ENCODE data around the gene SCGB1D2. TPM values are rescaled to one million over a fixed set of nuclear protein-coding genes. Genes with fewer than 3 reads are reported as not detected.
"Not testable (repeated sequence)": the region's sequence is repeated elsewhere in the genome, so short reads cannot be mapped to it uniquely, and the experiment has no call there.

Gene SCGB1D2
- total RNA-seq (2022), result not detected in 2 replicates
- Bru-seq, nascent RNA, result not detected
- not detected for BruChase-seq, experiment 1, labeled RNA remaining after a 2-hour chase
- BruChase-seq, experiment 2, labeled RNA remaining after a 6-hour chase, result not detected
- long read RNA-seq, result 0 reads

DNA sequence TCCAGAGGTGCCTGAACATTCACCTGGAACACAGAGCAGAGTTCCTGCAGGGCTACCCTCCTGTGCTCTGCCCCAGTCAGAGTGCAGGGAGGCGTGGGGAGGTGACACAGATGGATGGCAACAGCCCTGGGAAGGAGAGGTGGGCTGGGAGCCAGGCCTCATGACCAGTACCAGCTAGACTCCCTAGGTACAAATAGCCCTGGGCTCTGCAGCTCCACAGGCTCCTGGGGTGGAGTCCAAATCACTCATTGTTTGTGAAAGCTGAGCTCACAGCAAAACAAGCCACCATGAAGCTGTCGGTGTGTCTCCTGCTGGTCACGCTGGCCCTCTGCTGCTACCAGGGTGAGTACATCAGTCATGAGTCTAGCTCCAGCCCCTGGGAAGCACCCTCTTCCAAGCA is at the start of gene SCGB1D2:
SCGB1D2 (plus strand) TSS at position 219 of the 400 bp plus-strand sequence; CDS start at position 288, 69 bp downstream.
- TF ChIP-seq, protein P1, sequence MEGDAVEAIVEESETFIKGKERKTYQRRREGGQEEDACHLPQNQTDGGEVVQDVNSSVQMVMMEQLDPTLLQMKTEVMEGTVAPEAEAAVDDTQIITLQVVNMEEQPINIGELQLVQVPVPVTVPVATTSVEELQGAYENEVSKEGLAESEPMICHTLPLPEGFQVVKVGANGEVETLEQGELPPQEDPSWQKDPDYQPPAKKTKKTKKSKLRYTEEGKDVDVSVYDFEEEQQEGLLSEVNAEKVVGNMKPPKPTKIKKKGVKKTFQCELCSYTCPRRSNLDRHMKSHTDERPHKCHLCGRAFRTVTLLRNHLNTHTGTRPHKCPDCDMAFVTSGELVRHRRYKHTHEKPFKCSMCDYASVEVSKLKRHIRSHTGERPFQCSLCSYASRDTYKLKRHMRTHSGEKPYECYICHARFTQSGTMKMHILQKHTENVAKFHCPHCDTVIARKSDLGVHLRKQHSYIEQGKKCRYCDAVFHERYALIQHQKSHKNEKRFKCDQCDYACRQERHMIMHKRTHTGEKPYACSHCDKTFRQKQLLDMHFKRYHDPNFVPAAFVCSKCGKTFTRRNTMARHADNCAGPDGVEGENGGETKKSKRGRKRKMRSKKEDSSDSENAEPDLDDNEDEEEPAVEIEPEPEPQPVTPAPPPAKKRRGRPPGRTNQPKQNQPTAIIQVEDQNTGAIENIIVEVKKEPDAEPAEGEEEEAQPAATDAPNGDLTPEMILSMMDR (IDR thresholded peaks at IDR 0.05; ENCODE audit: insufficient read depth in 1 of 2, low read depth in 1 of 2, low read length in 1 of 2, severe bottlenecking in 1 of 2, unreplicated experiment in 1 of 2), result no peak
- intact Hi-C loops (cut with micrococcal nuclease; ENCODE audit: unreplicated experiment), result no loop called here
- CTCF ChIA-PET, result interaction anchor here (1.2 kb wide), 1 partner anchor 68 kb away, joined by 3 read pairs; no protein-coding TSS in a partner anchor
- no peak for DNase-seq
- POLR2A ChIA-PET, result no interaction called here
- peaks cover 14% of the 10 kb centered on the region for H3K27me3 Mint-ChIP-seq (ENCODE audit: insufficient read depth, unreplicated experiment)
- no peaks in the 10 kb centered on the region for H3K36me3 Mint-ChIP-seq (ENCODE audit: insufficient read depth, unreplicated experiment)
- Histone ChIP-seq H3K4me1 (no peaks in the 10 kb centered on the region), H3K36me3 (ENCODE audit: control insufficient read depth, insufficient read depth, low read length) (no peaks in the 10 kb centered on the region), H3K9me3 (no peaks in the 10 kb centered on the region), H3K27me3 (replicated peaks; ENCODE audit: control insufficient read depth, insufficient read depth, low read length) (no peaks in the 10 kb centered on the region), H3K4me3 (ENCODE audit: low read depth, low read length) (no peak within 1 kb of the TSS)
- H3K4me3 Mint-ChIP-seq (ENCODE audit: unreplicated experiment), result no peak within 1 kb of the TSS
- H3K9me3 Mint-ChIP-seq (ENCODE audit: unreplicated experiment), result peaks cover 9% of the 10 kb centered on the region
- H3K27ac Mint-ChIP-seq (ENCODE audit: unreplicated experiment), result no peak within 1 kb of the TSS
- no peaks in the 10 kb centered on the region for H3K4me1 Mint-ChIP-seq (ENCODE audit: low read depth, unreplicated experiment)
- no TSS peak for BruUV-seq (replicated peaks)

DNA sequence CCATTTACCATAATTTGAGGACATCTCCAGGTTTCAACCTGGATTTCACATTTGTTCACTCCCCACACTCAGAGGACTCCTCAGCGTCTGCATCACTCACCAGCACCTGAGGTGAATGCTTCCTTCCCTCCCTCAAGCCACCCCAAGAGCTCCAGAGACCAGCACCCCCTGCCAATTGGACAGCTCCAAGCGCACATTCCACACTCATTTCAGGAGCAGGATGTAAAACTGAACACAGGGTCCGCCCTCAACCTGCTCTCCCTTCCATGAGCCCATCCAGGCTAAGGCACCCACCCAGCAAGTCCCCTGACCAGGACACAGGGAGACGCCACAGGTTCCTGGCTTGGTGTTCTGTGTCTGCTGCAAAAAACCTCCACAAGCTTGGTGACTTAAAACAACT is 48.1 kb upstream of the SCGB1D2 start:
- Histone ChIP-seq H3K4me1 (0 out of 2 replicates have a peak, but pooled peaks cover 3% of the 10 kb centered on the region), H3K9me3 (no peaks in the 10 kb centered on the region), H3K36me3 (ENCODE audit: control insufficient read depth, insufficient read depth, low read length) (no peaks in the 10 kb centered on the region), H3K4me3 (ENCODE audit: low read depth, low read length) (no peak overlapping the region), H3K27me3 (replicated peaks; ENCODE audit: control insufficient read depth, insufficient read depth, low read length) (peaks cover 5% of the 10 kb centered on the region)
- POLR2A ChIA-PET, result no interaction called here
- no peaks in the 10 kb centered on the region for H3K9me3 Mint-ChIP-seq (ENCODE audit: unreplicated experiment)
- H3K4me1 Mint-ChIP-seq (ENCODE audit: low read depth, unreplicated experiment), result peaks cover 7% of the 10 kb centered on the region
- CTCF ChIA-PET, result no interaction called here
- DNase-seq, result peak in 1 of 2 experiments; percentile 52
- intact Hi-C loops (cut with micrococcal nuclease; ENCODE audit: unreplicated experiment), result no loop called here
- no peaks in the 10 kb centered on the region for H3K36me3 Mint-ChIP-seq (ENCODE audit: insufficient read depth, unreplicated experiment)
- no TSS peak for BruUV-seq (replicated peaks)
- H3K27me3 Mint-ChIP-seq (ENCODE audit: insufficient read depth, unreplicated experiment), result peaks cover 29% of the 10 kb centered on the region
- TF ChIP-seq, protein P1 (IDR thresholded peaks at IDR 0.05; ENCODE audit: insufficient read depth in 1 of 2, low read depth in 1 of 2, low read length in 1 of 2, severe bottlenecking in 1 of 2, unreplicated experiment in 1 of 2), result no peak
- H3K27ac Mint-ChIP-seq (ENCODE audit: unreplicated experiment), result no peak overlapping the region
- no peak overlapping the region for H3K4me3 Mint-ChIP-seq (ENCODE audit: unreplicated experiment)

- BruUV-seq (replicated peaks); intact Hi-C loops (cut with micrococcal nuclease; ENCODE audit: unreplicated experiment); H3K4me1 ChIP-seq; H3K4me3 ChIP-seq (ENCODE audit: low read depth, low read length); CTCF ChIA-PET; H3K36me3 ChIP-seq (ENCODE audit: control insufficient read depth, insufficient read depth, low read length); H3K4me3 Mint-ChIP-seq (ENCODE audit: unreplicated experiment); H3K9me3 Mint-ChIP-seq (ENCODE audit: unreplicated experiment); DNase-seq; H3K9me3 ChIP-seq; H3K4me1 Mint-ChIP-seq (ENCODE audit: low read depth, unreplicated experiment); POLR2A ChIA-PET; H3K27ac Mint-ChIP-seq (ENCODE audit: unreplicated experiment); H3K27me3 ChIP-seq (replicated peaks; ENCODE audit: control insufficient read depth, insufficient read depth, low read length); H3K36me3 Mint-ChIP-seq (ENCODE audit: insufficient read depth, unreplicated experiment): not testable (repeated sequence)
- H3K27me3 Mint-ChIP-seq (ENCODE audit: insufficient read depth, unreplicated experiment), result peaks cover 21% of the 10 kb centered on the region
Measured at GRCh38 chr11:62195010-62195409, 47.0 kb upstream of the SCGB1D2 start.
